SK-N-MC (cell line): ENCODE measurements around the gene MAGI2.
A peak's percentile ranks its signal among the peaks of the same experiment; 100 is the strongest.

Experiments used
- DNase-seq: peaks from one replicate; pipeline ENCODE4 v3.0.0-alpha.2; 2011; ENCODE audit warnings: low read depth, low spot score
- H3K27ac ChIP-seq: fragments of 200-600 bp; sonication (generic); 2 replicates; pipeline ENCODE4 v1.5.1; 2016; ENCODE audit warnings: mixed run types
- H3K36me3 ChIP-seq: fragments of 200-600 bp; sonication (generic); 2 replicates; pipeline ENCODE4 v1.6.1; 2017; ENCODE audit warnings: antibody characterized with exemption, low read length, mixed read lengths; ENCODE audit not compliant: insufficient read depth
- H3K4me3 ChIP-seq: fragments of 200-600 bp; sonication (generic); 2 replicates; pipeline ENCODE4 v1.5.1; 2016
- H3K9ac ChIP-seq: fragments of 200-600 bp; sonication (generic); 2 replicates; pipeline ENCODE4 v1.8.0; 2017; ENCODE audit warnings: mixed run types, mixed read lengths; ENCODE audit not compliant: insufficient read length
- H3K9me3 ChIP-seq: fragments of 200-600 bp; sonication (generic); 2 replicates; pipeline ENCODE4 v1.6.1; 2017; ENCODE audit warnings: low read depth, mild to moderate bottlenecking, antibody characterized with exemption, low read length, moderate library complexity, mixed read lengths
- EZH2 ChIP-seq: fragments of 200-600 bp; sonication (generic); IDR thresholded peaks from one replicate; pipeline ENCODE4 v1.6.1; 2017; ENCODE audit warnings: antibody characterized with exemption
- FOXP2 ChIP-seq: optimal IDR thresholded peaks from 2 replicates; pipeline ENCODE3; 2011; ENCODE audit warnings: mild to moderate bottlenecking, moderate library complexity; ENCODE audit not compliant: insufficient read depth; ENCODE audit errors: extremely low read length, control extremely low read depth
- POLR2AphosphoS5 ChIP-seq: IDR thresholded peaks from 2 replicates; pipeline ENCODE4 v1.6.1; 2012; ENCODE audit warnings: mild to moderate bottlenecking, low read depth, low read length, borderline replicate concordance

Gene MAGI2

DNA sequence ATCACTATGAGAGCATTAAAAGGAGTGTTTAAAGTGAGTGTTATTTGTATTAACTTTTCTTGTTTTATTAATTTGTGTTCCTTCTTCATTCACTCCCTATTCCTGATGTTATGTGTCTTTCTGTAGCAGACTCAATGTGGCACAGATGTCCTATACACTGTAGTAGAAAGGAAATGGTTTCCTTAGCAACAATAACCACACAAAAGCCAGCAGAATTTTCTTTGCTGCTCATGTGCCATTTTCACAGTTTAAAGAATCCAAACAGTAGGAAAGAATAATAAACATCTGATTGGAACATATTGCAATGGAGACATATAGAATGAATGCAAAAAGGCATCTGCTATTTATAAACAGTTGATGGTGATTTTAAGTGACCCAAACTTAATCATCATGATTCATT lies 891.3 kb downstream of the MAGI2 start:
- no peak overlapping the region for H3K27ac ChIP-seq
- TF ChIP-seq FOXP2 (no peak), EZH2 (no peak), POLR2AphosphoS5 (no peak)

DNA sequence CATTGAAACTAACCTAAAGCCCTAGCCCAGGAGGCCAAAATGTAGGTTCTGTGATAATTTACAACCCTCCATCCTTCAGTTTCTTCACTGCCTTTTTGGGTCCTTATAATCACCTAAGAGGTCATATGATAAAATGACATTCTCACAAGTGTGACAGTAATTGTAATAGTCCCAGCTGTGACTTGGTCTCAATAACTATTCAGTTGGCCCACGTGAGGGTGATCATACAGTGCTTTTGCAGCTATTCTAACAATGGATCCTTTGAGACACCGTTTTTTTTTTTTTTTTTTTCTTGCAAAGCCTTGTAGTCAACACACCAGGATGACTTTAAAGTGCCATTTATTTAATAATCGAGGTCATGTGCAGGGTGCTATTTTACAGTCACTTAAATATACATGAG lies 894.9 kb downstream of the MAGI2 start:
- Histone ChIP-seq H3K9me3 (no peaks in the 10 kb centered on the region), H3K36me3 (no peaks in the 10 kb centered on the region), H3K4me3 (no peak overlapping the region), H3K9ac (no peak overlapping the region), H3K27ac (no peak overlapping the region)
- no peak for DNase-seq
- no peak for TF ChIP-seq EZH2
- no peak for TF ChIP-seq FOXP2
- no peak for TF ChIP-seq POLR2AphosphoS5

More for the DNA sequence above, 891.3 kb downstream of the MAGI2 start:
- DNase-seq, result peak; percentile 18
- Histone ChIP-seq H3K9ac (no peak overlapping the region), H3K36me3 (no peaks in the 10 kb centered on the region), H3K4me3 (no peak overlapping the region), H3K9me3 (no peaks in the 10 kb centered on the region)

DNA sequence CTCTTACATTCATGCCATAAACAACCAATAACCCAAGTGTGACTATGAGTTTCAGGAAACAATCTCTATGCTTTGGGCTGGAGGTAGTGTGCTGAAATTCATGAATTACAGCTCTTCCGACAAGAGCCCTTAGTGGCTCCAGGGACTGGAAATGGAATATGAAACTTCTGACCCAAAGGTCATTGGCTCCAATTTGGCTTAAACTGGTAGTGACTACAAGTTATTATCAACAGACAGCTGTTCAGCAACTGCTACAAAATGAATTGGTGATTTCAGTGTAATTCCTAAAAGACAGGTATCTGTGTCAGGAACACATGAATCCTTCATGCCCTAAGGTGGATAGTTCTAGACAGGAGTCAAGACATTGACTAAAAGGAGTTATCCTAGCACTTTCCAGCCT lies 909.5 kb downstream of the MAGI2 start:
- no peak for DNase-seq
- Histone ChIP-seq H3K27ac (no peak overlapping the region), H3K4me3 (no peak overlapping the region), H3K9ac (no peak overlapping the region), H3K36me3 (no peaks in the 10 kb centered on the region), H3K9me3 (no peaks in the 10 kb centered on the region)
- TF ChIP-seq EZH2 (no peak), POLR2AphosphoS5 (no peak), FOXP2 (no peak)

DNA sequence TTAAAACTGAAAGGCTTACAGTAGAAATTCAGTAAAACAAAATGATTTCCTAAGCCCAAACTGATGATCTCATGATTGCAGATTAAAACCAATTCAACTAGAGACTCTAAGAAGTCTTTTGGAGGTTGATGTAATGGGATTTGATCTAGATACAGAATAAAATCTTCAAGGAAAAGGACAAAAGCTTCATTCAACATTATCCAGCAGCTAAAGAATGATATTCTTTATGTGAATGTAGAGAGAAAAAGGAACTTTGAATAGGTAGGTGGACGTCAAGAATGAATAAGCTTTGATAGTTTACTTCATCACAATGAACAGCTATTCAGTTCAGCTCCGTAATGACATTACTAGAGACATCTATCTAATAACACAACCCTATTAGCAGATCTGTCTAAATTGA lies 910.5 kb downstream of the MAGI2 start:
- Histone ChIP-seq H3K4me3 (no peak overlapping the region), H3K36me3 (no peaks in the 10 kb centered on the region), H3K9ac (no peak overlapping the region), H3K9me3 (no peaks in the 10 kb centered on the region), H3K27ac (no peak overlapping the region)
- TF ChIP-seq EZH2, result no peak
- no peak for TF ChIP-seq FOXP2
- no peak for TF ChIP-seq POLR2AphosphoS5
- no peak for DNase-seq

DNA sequence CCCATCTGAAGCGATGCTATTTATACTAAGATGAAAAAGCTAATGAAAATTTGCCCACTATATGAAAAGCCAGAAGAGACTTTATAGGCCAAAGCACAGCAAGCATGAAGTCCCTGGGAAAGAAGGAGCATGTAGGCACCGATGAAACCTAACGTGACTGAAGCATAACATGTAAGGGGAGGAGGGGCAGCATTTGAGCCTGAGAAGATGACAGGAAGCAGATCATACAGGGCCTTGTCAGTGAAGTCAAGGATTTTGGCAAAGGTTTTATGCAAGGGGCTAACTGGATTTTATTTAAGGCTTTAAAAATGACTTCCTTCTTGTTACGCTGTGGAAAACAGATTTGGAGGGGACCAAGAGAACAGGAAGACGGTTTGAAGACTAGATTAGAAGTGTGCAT lies 910.9 kb downstream of the MAGI2 start:
- H3K27ac ChIP-seq, result no peak overlapping the region
- no peak for TF ChIP-seq EZH2
- no peak for TF ChIP-seq FOXP2
- TF ChIP-seq POLR2AphosphoS5, result no peak
- H3K4me3 ChIP-seq, result no peak overlapping the region
- no peaks in the 10 kb centered on the region for H3K36me3 ChIP-seq
- no peak overlapping the region for H3K9ac ChIP-seq
- H3K9me3 ChIP-seq, result no peaks in the 10 kb centered on the region
- no peak for DNase-seq

DNA sequence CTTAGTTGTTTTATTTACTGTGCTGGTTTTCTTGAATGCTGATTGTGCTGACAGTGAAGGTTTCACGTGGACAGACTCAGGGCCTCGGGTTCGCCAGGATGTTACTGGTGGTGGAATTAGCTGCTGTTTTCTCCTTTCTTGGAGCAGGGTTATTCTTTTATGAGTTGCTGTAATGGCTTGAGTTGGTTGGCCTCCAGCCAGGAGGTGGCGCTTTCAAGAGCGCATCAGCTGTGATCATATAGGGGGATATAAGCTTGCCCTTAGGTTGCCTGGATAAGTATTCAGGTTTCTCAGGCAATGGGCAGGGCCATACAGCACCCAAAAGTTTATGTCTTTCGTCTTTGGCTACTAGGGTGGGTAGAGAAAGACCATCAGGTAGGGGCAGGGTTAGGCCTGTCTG lies 913.6 kb downstream of the MAGI2 start:
- Histone ChIP-seq H3K27ac (no peak overlapping the region), H3K9ac (no peak overlapping the region), H3K9me3 (no peaks in the 10 kb centered on the region), H3K4me3 (no peak overlapping the region), H3K36me3 (no peaks in the 10 kb centered on the region)
- DNase-seq, result no peak
- TF ChIP-seq POLR2AphosphoS5, result no peak
- TF ChIP-seq FOXP2, result no peak
- no peak for TF ChIP-seq EZH2

DNA sequence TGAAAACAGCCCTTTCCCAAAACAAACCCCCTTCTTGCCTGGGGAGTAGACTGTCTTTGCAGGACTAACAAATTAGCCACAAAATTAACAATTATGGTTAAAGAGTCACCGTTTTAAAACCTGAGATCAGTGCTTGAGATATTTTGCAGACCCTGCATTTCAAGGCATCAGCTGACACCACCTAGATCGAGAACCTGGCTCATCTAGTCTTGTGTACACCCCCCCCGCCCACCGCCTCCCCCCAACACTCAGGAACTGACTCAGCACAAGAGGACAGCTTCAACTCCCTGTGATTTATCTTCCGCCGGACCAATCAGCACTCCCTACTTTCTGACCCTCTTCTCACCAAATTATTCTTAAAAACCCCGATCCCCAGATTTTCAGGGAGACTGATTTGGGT lies 917.8 kb downstream of the MAGI2 start:
- H3K36me3 ChIP-seq, result no peaks in the 10 kb centered on the region
- no peaks in the 10 kb centered on the region for H3K9me3 ChIP-seq
- H3K4me3 ChIP-seq, result no peak overlapping the region
- no peak overlapping the region for H3K9ac ChIP-seq
- no peak overlapping the region for H3K27ac ChIP-seq
- TF ChIP-seq POLR2AphosphoS5 (no peak), FOXP2 (no peak), EZH2 (no peak)
- no peak for DNase-seq

DNA sequence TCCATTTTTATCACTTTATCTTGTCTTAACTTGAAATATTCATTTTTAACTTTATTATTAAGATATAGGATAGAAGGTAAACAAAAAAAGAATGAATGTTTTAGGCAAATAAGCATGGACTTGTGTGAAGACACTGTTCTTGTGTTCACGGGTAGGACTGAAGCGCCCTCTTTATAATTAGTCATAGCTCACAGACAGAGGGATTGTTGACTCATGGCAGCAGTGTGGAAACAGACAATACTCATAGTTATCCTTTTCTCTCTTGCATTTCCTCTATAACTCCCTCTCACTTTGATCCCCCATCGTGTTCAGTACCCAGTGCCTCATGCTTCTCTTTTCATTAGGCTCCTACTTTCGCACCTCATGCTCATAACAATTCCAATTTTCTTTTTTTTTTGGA lies 923.1 kb downstream of the MAGI2 start:
- TF ChIP-seq EZH2, result no peak
- no peak for TF ChIP-seq POLR2AphosphoS5
- no peak for TF ChIP-seq FOXP2
- DNase-seq, result no peak
- H3K4me3 ChIP-seq, result no peak overlapping the region
- no peak overlapping the region for H3K27ac ChIP-seq
- H3K36me3 ChIP-seq, result no peaks in the 10 kb centered on the region
- no peak overlapping the region for H3K9ac ChIP-seq
- H3K9me3 ChIP-seq, result no peaks in the 10 kb centered on the region

DNA sequence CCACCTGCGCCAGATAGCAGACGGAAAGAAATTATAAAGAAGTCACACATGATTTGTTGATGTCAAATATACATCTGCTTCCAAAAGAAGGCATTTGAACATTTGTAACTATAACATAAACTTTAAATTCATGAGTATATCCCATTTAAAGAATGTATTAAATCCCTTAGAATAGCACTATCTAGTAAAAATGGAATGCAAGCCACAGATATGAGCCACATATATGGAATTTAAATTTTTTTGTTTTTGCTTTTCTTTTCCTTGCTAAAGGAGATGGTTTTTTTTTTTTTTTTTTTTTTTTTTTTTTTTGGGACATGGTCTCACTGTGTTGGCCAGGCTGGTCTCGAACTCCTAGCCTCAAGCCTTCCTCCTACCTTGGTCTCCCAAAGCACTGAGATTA lies 924.1 kb downstream of the MAGI2 start:
- no peak overlapping the region for H3K9ac ChIP-seq
- no peaks in the 10 kb centered on the region for H3K36me3 ChIP-seq
- DNase-seq, result no peak
- TF ChIP-seq POLR2AphosphoS5 (no peak), EZH2 (no peak), FOXP2 (no peak)
- H3K27ac ChIP-seq, result no peak overlapping the region
- no peak overlapping the region for H3K4me3 ChIP-seq
- H3K9me3 ChIP-seq, result no peaks in the 10 kb centered on the region

DNA sequence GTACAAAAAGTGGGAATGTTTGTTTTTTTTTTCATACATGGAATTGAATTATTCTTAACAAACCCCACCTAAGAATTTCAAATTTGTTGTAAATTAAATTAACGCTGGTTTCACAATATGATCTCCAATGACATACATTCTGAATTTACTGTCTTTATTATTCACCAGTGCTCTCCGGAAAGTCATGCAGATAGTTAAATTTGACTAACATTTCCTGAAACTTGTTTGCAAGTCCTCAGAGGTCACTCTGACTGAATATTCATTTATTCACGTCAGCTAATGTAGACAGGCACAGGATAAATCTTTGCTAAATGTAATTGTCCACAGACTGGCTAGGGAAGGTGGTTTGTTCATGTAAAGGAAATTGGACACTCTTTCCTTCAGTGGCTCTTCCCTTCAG lies 924.5 kb downstream of the MAGI2 start:
- Histone ChIP-seq H3K27ac (no peak overlapping the region), H3K4me3 (no peak overlapping the region), H3K36me3 (no peaks in the 10 kb centered on the region), H3K9ac (no peak overlapping the region), H3K9me3 (no peaks in the 10 kb centered on the region)
- no peak for DNase-seq
- TF ChIP-seq EZH2 (no peak), FOXP2 (no peak), POLR2AphosphoS5 (no peak)
